GM12878 (cell line): ENCODE results near the gene SUPT6H. TPM values are rescaled to one million over a fixed set of nuclear protein-coding genes. Genes with fewer than 3 reads are reported as not detected.
A peak's percentile ranks its signal among the peaks of the same experiment; 100 is the strongest.

ENCODE experiments used
- ATAC-seq: fragments of 200-7000 bp; cut with Tn5 transposase; 3 replicates; pipeline ENCODE4 v1.9.1; 2020; ENCODE audit warnings: mild to moderate bottlenecking, moderate library complexity
- BruUV-seq: library from RNA; stranded (reverse); fragments of 400-500 nt; replicated peaks from 2 replicates; lab custom pipeline; 2021; lab: Mats Ljungman, UMichigan
- CTCF ChIA-PET: fragments of 300-600 bp; sonication (Branson Sonifier 250); formaldehyde crosslinking; extraction: SDS; loops from one replicate; lab custom pipeline; 2021; ENCODE audit warnings: inconsistent platforms; lab: Yijun Ruan, JAX
- POLR2A ChIA-PET: fragments of 350-600 bp; formaldehyde crosslinking; extraction: SDS; loops from one replicate; lab custom pipeline; 2021; ENCODE audit warnings: inconsistent platforms; lab: Charles Lee
- RAD21 ChIA-PET: fragments of 300-600 bp; sonication (Branson Sonifier 250); formaldehyde crosslinking; loops from one replicate; lab custom pipeline; 2023; ENCODE audit warnings: antibody characterized with exemption; ENCODE audit not compliant: unreplicated experiment; lab: Charles Lee
- SMC1A ChIA-PET: fragments of 300-600 bp; sonication (Branson Sonifier 250); formaldehyde crosslinking; loops from one replicate; lab custom pipeline; 2023; ENCODE audit not compliant: unreplicated experiment, uncharacterized antibody; lab: Charles Lee
- DNase-seq: peaks from one replicate; pipeline ENCODE4 v3.0.0-alpha.2; 2011; ENCODE audit warnings: low read depth, low spot score
- FAIRE-seq: peaks from 3 replicates; lab custom pipeline; 2011; peaks lifted over from hg19 to GRCh38; lab: Jason Lieb, UNC
- H2AFZ ChIP-seq: 2 replicates; pipeline ENCODE4 v1.6.0; 2011; ENCODE audit warnings: low read depth, low read length, control low read depth; ENCODE audit not compliant: control insufficient read depth
- H3K27ac ChIP-seq: 2 replicates; pipeline ENCODE4 v1.5.1; 2011; ENCODE audit warnings: control low read depth; ENCODE audit not compliant: control insufficient read depth, insufficient read depth
- H3K27me3 ChIP-seq, 2 experiments: replicated peaks in 1 of 2; 2 replicates each; pipeline versions ENCODE4 v1.6.0 to v1.6.1; 2011; ENCODE audit warnings: low read length in 1 of 2; ENCODE audit not compliant: control insufficient read depth in 2 of 2, insufficient read depth in 2 of 2
- H3K36me3 ChIP-seq, 2 experiments: 2 replicates each; pipeline ENCODE4 v1.5.1; 2011; ENCODE audit warnings: low read length in 1 of 2; ENCODE audit not compliant: control insufficient read depth in 2 of 2, insufficient read depth in 2 of 2
- H3K4me1 ChIP-seq: 2 replicates; pipeline ENCODE4 v1.6.1; 2011; ENCODE audit warnings: mild to moderate bottlenecking, low read length, moderate library complexity, mixed read lengths; ENCODE audit not compliant: control insufficient read depth, insufficient read depth
- H3K4me2 ChIP-seq: 2 replicates; pipeline ENCODE4 v1.6.0; 2011; ENCODE audit warnings: control low read depth; ENCODE audit not compliant: control insufficient read depth, insufficient read depth
- H3K4me3 ChIP-seq: fragments of 200-600 bp; sonication (generic); 2 replicates; pipeline ENCODE4 v1.5.1; 2016
- H3K79me2 ChIP-seq: 2 replicates; pipeline ENCODE4 v1.6.0; 2011; ENCODE audit warnings: low read length; ENCODE audit not compliant: control insufficient read depth, insufficient read depth
- H3K9ac ChIP-seq: 2 replicates; pipeline ENCODE4 v1.8.0; 2011; ENCODE audit warnings: low read length, control low read depth, mixed read lengths; ENCODE audit not compliant: control insufficient read depth, insufficient read depth
- H3K9me3 ChIP-seq: replicated peaks from 3 replicates; pipeline ENCODE4 v1.5.1; 2011; ENCODE audit warnings: mild to moderate bottlenecking, low read length; ENCODE audit not compliant: control insufficient read depth, insufficient read depth
- H4K20me1 ChIP-seq: 2 replicates; pipeline ENCODE4 v1.6.0; 2011; ENCODE audit not compliant: control insufficient read depth, insufficient read depth
- PAX5 ChIP-seq: IDR thresholded peaks from 2 replicates; pipeline ENCODE4 v1.6.1; 2011; ENCODE audit warnings: low read depth, low read length, borderline replicate concordance
- WGBS: methylation state at CpG from one replicate; pipeline ENCODE4 v1.1.6; 2016; ENCODE audit warnings: low lambda C conversion rate; ENCODE audit not compliant: insufficient replicate concordance, insufficient coverage; ENCODE audit errors: missing lambda C conversion rate; 5-methylcytosine and 5-hydroxymethylcytosine counted together
- in situ Hi-C: fragments of 300-500 bp; cut with MboI; formaldehyde crosslinking; loops from 9 replicates; pipeline ENCODE4 v1.14.3; 2018; ENCODE audit warnings: mixed read lengths
- intact Hi-C: fragments of 100-400 bp; cut with micrococcal nuclease; formaldehyde crosslinking; loops from one replicate; pipeline ENCODE4 v1.14.2; 2022; ENCODE audit not compliant: unreplicated experiment
- polyA plus RNA-seq, 11 experiments: library from polyadenylated mRNA; depleted of rRNA in 4 of 11; unstranded in 6 of 11; stranded (reverse) in 5 of 11; fragments of >200 nt; fragmentation: Nextera tagmentation in 4 of 11; fragmentation: Illumina TruSeq in 1 of 11; extraction: Ambion mirVana in 4 of 11; extraction: Trizol in 1 of 11; gene quantifications; 1 replicate in 1 of 11; 2 replicates in 10 of 11; pipeline versions ENCODE4 v1.2.1 to v1.2.3, GENCODE V29; 2011 to 2016; ENCODE audit warnings: inconsistent platforms in 2 of 11, missing spikeins in 2 of 11, low read depth in 1 of 11
- total RNA-seq, 4 experiments: library from RNA; depleted of rRNA in 3 of 4; stranded (reverse); fragments of >200 nt in 3 of 4; fragmentation: Illumina TruSeq in 1 of 4; extraction: Trizol in 1 of 4; gene quantifications; 2 replicates each; pipeline versions ENCODE4 v1.2.1 to v1.2.3, GENCODE V29; 2013 to 2021
- TF ChIP-seq, protein P1 (sequence below): fragments of 450-650 bp; IDR thresholded peaks from 2 replicates; pipeline ENCODE4 v1.6.1; 2017; ENCODE audit warnings: mild to moderate bottlenecking
- TF ChIP-seq, protein P2 (sequence below): fragments of 450-650 bp; IDR thresholded peaks from 2 replicates; pipeline ENCODE4 v1.6.1; 2016; ENCODE audit warnings: mild to moderate bottlenecking, moderate library complexity, borderline replicate concordance
- TF ChIP-seq, protein P3 (sequence below): fragments of 450-650 bp; IDR thresholded peaks from 2 replicates; pipeline ENCODE4 v1.6.1; 2017; ENCODE audit warnings: antibody characterized with exemption, mild to moderate bottlenecking, moderate library complexity

Gene SUPT6H
- total and polyA plus RNA-seq, 10 of the 15 experiments (the other 5 are each of a cell fraction or from before 2014, with no cell fraction given): 1.7 to 58.8 (median 37.7) TPM

DNA sequence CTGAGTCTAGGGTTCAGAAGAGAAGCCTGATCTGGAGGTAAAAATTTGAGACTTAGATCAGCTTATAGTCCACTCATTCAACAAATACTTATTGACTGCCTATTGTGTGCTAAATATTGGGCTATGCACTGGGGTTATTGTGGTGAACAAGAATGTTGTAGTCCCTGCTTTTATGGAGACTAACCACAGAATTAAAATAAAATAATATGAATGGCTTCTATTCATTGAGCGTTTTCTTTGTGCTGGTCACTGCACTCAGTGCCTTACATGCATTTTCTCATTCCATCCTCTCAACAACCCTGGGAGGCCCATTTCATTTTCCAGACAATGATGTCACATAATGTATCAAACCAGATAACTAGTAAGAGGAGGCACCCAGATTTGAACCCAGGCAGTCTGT lies 71.3 kb downstream of the SUPT6H start:
- BruUV-seq: no TSS peak
- H3K4me3 ChIP-seq: no peak overlapping the region
- peaks cover 6% of the 10 kb centered on the region for H3K79me2 ChIP-seq
- H2AFZ ChIP-seq: no peak overlapping the region
- in situ Hi-C loops: loop anchor here (25.0 kb wide), 1 partner anchor 1271 kb away; the partner anchor contains the start of gene KSR1
- ATAC-seq: no peak
- intact Hi-C loops: no loop called here
- FAIRE-seq: no peak
- ChIA-PET SMC1A (interaction anchor here (1.1 to 11.3 kb wide), 2 partner anchors 12 to 22 kb away, joined by 3 to 326 read pairs; partner anchors contain the start of genes PROCA1 and TRAF4), CTCF (interaction anchor here (1.3 kb wide), 1 partner anchor 16 kb away, joined by 4 read pairs; no protein-coding TSS in a partner anchor), RAD21 (interaction anchor here (1.0 kb wide), 1 partner anchor 18 kb away, joined by 3 read pairs; no protein-coding TSS in a partner anchor), POLR2A (interaction anchor here (0.6 to 17.2 kb wide), 3 partner anchors 11 to 139 kb away, joined by 3 to 485 read pairs (median 4); partner anchors contain the start of gene TRAF4)
- H3K4me1 ChIP-seq: peaks cover 37% of the 10 kb centered on the region
- no peak overlapping the region for H3K9ac ChIP-seq
- H3K4me2 ChIP-seq: no peak overlapping the region
- TF ChIP-seq, protein P1, sequence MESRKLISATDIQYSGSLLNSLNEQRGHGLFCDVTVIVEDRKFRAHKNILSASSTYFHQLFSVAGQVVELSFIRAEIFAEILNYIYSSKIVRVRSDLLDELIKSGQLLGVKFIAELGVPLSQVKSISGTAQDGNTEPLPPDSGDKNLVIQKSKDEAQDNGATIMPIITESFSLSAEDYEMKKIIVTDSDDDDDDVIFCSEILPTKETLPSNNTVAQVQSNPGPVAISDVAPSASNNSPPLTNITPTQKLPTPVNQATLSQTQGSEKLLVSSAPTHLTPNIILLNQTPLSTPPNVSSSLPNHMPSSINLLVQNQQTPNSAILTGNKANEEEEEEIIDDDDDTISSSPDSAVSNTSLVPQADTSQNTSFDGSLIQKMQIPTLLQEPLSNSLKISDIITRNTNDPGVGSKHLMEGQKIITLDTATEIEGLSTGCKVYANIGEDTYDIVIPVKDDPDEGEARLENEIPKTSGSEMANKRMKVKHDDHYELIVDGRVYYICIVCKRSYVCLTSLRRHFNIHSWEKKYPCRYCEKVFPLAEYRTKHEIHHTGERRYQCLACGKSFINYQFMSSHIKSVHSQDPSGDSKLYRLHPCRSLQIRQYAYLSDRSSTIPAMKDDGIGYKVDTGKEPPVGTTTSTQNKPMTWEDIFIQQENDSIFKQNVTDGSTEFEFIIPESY: no peak
- TF ChIP-seq, all 136 proteins: peak for 0
- no peaks in the 10 kb centered on the region for H4K20me1 ChIP-seq
- H3K9me3 ChIP-seq: peaks cover 6% of the 10 kb centered on the region; the same call in 2 of the 3 replicates
- 33% methylated on average over 1 of the region's 1 CpG for whole genome bisulfite sequencing
- no peaks in the 10 kb centered on the region for H3K27me3 ChIP-seq
- peaks cover 0 to 3% of the 10 kb centered on the region in 2 experiments; a peak in 1 of 4 replicates for H3K36me3 ChIP-seq
- DNase-seq: no peak
- no peak overlapping the region for H3K27ac ChIP-seq

DNA sequence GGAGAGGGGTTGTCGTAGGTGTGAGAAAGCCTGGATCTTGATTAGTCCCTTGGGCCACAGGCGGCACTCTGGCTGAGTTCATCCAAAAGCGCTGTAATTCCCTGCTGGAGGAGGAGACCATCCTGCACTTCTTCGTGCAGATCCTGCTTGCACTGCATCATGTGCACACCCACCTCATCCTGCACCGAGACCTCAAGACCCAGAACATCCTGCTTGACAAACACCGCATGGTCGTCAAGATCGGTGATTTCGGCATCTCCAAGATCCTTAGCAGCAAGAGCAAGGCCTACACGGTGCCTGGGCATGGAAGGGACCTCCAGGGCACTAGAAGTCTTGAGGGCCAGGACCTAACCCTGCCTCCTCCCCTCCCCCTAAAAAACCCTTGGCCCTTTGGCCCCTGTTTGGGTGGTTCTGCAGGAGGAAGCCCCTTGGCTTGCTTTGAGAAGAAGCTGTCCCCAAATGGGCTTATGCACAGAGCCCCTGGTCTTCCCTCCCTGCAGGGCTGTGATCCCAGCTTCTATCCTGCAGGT lies 72.8 kb downstream of the SUPT6H start:
- CTCF ChIA-PET: interaction anchor here (1.2 to 1.4 kb wide), 3 partner anchors 8 to 29 kb away, joined by 3 to 10 read pairs (median 5); no protein-coding TSS in a partner anchor
- Histone ChIP-seq H3K9ac (no peak overlapping the region), H3K4me3 (no peak overlapping the region), H2AFZ (no peak overlapping the region), H3K4me1 (peaks cover 45% of the 10 kb centered on the region), H3K36me3 (peaks cover 0 to 3% of the 10 kb centered on the region in 2 experiments; a peak in 2 of 4 replicates), H3K9me3 (peaks cover 6% of the 10 kb centered on the region; the same call in 2 of the 3 replicates), H3K27ac (no peak overlapping the region), H3K79me2 (peaks cover 13% of the 10 kb centered on the region), H3K4me2 (peak overlapping the region; percentile 3; the same call in 1 of the 2 replicates), H3K27me3 (no peaks in the 10 kb centered on the region), H4K20me1 (no peaks in the 10 kb centered on the region)
- ATAC-seq (no peak), FAIRE-seq (no peak), DNase-seq (no peak)
- POLR2A ChIA-PET: interaction anchor here (0.6 to 17.2 kb wide), 5 partner anchors 8 to 215 kb away, joined by 3 to 485 read pairs (median 4); partner anchors contain the start of genes RPL23A, TLCD1 and TRAF4
- RAD21 ChIA-PET: interaction anchor here (0.7 to 1.3 kb wide), 2 partner anchors 9 to 211 kb away, joined by 3 read pairs; no protein-coding TSS in a partner anchor
- SMC1A ChIA-PET: no interaction called here
- in situ Hi-C loops (loop anchor here (25.0 kb wide), 1 partner anchor 1272 kb away; the partner anchor contains the start of gene KSR1), intact Hi-C loops (no loop called here)
- BruUV-seq: no TSS peak
- 81% methylated on average over 10 of the region's 10 CpGs for WGBS
- TF ChIP-seq, protein P2, sequence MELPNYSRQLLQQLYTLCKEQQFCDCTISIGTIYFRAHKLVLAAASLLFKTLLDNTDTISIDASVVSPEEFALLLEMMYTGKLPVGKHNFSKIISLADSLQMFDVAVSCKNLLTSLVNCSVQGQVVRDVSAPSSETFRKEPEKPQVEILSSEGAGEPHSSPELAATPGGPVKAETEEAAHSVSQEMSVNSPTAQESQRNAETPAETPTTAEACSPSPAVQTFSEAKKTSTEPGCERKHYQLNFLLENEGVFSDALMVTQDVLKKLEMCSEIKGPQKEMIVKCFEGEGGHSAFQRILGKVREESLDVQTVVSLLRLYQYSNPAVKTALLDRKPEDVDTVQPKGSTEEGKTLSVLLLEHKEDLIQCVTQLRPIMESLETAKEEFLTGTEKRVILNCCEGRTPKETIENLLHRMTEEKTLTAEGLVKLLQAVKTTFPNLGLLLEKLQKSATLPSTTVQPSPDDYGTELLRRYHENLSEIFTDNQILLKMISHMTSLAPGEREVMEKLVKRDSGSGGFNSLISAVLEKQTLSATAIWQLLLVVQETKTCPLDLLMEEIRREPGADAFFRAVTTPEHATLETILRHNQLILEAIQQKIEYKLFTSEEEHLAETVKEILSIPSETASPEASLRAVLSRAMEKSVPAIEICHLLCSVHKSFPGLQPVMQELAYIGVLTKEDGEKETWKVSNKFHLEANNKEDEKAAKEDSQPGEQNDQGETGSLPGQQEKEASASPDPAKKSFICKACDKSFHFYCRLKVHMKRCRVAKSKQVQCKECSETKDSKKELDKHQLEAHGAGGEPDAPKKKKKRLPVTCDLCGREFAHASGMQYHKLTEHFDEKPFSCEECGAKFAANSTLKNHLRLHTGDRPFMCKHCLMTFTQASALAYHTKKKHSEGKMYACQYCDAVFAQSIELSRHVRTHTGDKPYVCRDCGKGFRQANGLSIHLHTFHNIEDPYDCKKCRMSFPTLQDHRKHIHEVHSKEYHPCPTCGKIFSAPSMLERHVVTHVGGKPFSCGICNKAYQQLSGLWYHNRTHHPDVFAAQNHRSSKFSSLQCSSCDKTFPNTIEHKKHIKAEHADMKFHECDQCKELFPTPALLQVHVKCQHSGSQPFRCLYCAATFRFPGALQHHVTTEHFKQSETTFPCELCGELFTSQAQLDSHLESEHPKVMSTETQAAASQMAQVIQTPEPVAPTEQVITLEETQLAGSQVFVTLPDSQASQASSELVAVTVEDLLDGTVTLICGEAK: no peak
- TF ChIP-seq, protein P3, sequence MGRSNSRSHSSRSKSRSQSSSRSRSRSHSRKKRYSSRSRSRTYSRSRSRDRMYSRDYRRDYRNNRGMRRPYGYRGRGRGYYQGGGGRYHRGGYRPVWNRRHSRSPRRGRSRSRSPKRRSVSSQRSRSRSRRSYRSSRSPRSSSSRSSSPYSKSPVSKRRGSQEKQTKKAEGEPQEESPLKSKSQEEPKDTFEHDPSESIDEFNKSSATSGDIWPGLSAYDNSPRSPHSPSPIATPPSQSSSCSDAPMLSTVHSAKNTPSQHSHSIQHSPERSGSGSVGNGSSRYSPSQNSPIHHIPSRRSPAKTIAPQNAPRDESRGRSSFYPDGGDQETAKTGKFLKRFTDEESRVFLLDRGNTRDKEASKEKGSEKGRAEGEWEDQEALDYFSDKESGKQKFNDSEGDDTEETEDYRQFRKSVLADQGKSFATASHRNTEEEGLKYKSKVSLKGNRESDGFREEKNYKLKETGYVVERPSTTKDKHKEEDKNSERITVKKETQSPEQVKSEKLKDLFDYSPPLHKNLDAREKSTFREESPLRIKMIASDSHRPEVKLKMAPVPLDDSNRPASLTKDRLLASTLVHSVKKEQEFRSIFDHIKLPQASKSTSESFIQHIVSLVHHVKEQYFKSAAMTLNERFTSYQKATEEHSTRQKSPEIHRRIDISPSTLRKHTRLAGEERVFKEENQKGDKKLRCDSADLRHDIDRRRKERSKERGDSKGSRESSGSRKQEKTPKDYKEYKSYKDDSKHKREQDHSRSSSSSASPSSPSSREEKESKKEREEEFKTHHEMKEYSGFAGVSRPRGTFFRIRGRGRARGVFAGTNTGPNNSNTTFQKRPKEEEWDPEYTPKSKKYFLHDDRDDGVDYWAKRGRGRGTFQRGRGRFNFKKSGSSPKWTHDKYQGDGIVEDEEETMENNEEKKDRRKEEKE: no peak
- no peak for TF ChIP-seq PAX5
